Stimulated activated CD8-positive, alpha-beta memory T cell treated with anti-CD3 and anti-CD28 coated beads, Interleukin-7, amount 100 ng/mL, for 1 hour (primary cell): ENCODE results near the gene VSTM2L.
"Not testable (repeated sequence)": the region's sequence is repeated elsewhere in the genome, so short reads cannot be mapped to it uniquely, and the experiment has no call there.

Experiments used
- DNase-seq, 2 donors: peaks; one replicate each; pipeline ENCODE4 v3.0.0-alpha.2; 2020; ENCODE audit warnings: low read depth in 2 of 2

Gene VSTM2L, protein sequence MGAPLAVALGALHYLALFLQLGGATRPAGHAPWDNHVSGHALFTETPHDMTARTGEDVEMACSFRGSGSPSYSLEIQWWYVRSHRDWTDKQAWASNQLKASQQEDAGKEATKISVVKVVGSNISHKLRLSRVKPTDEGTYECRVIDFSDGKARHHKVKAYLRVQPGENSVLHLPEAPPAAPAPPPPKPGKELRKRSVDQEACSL

DNA sequence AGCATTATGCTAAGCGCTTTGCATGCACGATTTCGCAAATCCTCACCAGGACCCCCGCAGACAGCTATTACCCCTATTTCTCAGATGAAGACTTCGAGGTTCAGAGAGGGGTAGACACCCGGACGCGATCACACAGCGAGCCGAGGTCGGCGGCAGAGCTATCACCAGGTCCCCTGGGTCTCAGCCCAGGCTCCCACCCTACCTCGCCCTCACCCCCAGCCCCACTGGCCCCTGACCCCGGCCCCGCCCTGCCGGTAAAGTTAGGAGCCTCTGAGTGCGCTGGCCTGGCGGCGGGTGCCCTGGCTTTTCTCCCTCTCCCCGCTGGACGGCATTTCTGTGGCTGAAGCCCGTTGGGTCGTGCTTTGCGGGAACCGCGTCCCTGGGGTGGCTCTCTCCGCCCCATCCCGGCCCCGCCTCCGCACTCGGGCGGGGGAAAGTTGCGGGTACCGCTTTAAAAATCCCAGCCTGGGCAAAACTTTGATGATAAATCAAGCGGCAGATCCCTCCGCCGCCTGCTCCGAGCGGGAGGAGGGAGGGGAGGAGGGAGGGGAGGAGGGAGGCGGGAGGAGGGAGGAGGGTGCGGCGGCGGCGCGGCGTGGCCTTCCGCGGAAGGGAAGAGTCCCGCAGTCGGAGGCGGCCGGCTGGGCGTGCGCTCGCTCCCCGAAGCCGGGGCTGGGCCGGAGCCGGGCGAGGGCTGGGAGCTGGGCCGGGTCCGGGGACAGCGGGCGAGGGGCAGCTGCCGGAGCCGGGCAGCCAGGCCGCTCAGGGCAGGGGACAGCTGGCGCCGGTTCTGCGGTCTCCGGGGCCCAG lies at the start of gene VSTM2L:
VSTM2L (plus strand) TSS at position 624 of the 810 bp plus-strand sequence. CDS start 224 bp downstream, outside the sequence.
- no peak for DNase-seq

DNA sequence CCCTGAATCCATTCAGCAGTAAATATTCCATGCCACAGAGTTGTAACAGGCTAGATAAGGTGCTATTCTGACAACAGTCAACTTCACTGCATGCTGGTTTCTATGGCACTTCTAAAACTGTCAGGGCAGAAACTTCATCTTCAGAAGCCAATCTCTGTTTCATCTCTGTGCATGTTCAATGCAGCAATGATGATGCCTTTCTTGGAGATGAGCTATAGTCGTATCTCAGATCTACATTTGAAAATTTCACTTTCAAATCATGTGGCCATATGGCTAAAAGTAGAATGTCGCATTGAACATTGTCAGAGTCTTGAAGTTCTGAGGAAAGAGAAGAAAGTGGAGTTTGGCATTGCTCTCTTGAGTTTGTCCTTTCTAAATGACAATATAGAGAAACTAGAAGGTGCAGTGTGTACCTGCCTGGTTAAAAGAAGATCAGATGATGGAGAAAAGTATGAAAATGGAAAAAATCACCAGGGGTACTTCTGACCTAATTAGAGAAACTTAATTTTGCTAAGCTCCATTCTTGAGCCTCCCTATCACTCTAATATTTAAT lies 49.0 kb upstream of the VSTM2L start:
- DNase-seq = no peak

DNA sequence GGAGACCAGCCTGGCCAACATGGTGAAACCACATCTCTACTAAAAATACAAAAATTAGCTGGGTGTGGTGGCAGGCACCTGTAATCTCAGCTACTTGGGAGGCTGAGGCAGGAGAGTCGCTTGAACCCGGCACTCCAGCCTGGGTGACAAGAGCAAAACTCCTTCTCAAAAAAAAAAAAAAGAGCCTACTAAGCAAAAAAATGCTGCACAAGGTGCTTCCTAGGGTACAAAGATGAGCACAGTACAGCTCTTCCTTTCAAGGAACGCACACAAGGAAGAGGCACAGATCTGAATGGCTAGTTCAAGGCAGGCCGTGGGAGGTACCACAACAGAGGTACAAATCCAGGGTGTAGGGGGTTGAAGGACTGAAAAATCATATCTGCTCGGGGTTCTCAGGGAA lies 46.9 kb upstream of the VSTM2L start:
- DNase-seq = not testable (repeated sequence)

DNA sequence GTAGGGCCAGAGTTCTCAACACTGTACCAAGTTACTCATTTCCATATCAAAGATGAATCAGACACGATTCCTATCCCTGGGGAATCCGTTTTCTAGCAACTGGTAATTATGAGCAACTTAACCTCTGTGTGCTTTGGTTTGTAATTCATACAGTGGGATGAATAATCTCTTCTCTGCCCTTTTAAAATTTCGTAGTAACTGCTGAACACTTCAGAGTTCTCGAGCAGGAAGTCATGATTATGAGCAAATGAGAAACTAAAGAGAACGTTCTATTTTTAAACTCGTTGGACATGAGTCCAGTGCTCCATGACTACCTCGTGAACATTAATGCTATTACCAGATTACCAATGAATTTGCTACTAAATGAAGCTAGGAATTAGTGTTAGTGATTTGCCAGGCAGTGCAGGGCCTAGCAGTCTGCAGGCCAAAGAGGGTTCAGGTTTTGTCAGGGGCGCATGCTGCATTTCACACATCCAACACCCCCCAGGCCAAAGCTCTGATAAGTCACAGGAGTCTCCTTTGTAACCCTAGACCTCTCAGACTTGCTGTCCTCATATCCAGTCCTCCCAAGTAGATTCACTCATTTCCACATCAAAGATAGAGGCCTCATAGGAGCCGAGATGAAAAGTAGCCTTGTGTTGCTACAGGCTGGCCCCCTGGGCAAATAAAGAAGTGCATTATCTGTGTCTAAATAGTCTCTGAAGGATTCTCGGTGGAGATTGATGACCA lies 45.8 kb upstream of the VSTM2L start:
- DNase-seq = no peak

DNA sequence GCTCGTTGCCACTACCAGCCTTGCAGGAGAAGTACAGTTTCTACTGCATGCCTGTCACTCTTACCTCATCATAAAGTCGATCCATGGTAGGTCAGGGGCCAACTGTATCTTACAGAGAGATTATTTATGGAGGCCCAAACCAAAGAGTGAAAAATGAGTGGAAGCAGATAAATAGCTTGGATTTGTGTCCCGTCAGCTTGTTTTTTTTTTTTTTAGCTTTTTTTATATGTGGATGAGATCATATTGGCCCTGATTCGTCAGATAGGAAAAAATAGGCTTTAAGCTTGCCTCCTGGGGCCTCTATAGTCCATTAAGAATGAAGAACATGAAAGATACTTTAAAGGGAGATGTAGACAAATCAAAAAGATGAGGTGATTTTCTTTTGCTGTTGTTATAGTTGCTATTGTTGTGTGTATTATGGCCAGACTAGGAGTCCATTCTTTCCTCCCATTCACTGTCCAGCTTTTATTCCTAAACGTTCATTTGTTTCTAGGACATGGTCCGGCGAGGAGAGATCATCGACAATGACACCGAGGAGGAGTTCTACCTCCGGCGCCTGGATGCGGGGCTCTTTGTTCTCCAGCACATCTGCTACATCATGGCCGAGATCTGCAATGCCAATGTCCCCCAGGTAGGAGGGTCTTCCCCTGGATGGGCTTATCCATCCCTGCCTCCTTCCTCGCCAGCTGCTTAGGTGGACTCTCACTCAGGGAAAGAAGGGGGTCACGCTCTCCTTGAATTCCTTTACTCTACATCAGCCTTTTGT lies 43.3 kb upstream of the VSTM2L start:
- no peak for DNase-seq

DNA sequence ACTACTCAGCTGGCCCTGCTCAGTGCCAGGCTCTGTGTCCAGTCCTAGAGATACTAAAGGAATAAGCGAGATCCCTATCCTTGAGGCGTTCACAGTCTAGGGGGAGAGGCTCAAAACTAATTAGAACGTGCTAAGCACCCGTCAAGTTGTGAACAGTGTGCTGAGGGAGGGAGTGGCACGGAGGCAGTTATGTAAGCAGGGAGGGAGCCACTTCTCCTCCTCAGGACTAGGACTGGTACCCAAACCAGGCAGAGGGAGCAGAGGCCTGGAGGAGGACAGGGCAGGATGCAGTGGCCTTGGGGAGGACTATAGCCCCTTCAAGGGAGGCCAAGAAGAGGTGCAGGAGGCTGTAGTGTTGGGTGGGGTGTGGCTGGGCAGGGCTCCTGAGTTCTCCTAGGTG lies 39.6 kb upstream of the VSTM2L start:
- DNase-seq = no peak

DNA sequence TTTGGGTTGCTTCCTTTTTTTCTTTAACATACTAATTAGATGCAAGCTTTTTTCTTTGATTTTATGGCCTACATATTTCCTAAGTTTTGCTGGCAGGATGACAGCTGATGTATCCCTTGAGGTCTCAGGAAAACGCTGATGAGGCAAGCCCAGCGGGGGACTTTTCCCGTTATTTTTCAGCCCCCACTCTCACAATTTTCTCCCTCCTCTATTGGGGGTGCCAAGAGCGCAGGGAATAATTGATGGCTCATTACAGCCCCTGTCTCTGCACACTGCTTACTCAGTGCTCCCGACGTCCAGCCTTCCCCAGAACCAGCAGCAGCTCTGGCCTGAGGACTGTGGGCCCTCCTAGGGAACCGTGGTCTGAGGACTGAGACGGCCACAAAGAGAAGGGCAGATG lies 38.6 kb upstream of the VSTM2L start:
- DNase-seq = no peak

DNA sequence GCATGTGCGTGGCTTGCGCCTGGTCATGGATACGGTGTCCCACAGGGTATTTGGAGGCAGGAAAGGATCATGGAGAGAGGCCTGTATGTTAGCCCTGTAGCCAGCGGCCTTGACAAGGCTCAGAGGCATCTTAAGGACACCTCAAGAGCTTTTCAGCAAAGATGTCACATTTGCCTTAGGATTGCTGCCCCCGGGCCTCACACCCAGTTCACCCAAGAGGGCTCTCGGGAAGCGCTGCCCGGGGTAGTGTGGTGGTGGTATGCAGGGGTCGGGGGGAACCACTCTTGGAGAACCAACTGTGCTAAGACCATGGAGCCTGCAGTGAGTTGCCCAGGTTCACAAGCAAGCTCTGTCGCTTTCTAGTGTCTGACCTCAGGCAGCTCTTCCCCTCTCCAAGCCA lies 36.9 kb upstream of the VSTM2L start:
- no peak for DNase-seq

DNA sequence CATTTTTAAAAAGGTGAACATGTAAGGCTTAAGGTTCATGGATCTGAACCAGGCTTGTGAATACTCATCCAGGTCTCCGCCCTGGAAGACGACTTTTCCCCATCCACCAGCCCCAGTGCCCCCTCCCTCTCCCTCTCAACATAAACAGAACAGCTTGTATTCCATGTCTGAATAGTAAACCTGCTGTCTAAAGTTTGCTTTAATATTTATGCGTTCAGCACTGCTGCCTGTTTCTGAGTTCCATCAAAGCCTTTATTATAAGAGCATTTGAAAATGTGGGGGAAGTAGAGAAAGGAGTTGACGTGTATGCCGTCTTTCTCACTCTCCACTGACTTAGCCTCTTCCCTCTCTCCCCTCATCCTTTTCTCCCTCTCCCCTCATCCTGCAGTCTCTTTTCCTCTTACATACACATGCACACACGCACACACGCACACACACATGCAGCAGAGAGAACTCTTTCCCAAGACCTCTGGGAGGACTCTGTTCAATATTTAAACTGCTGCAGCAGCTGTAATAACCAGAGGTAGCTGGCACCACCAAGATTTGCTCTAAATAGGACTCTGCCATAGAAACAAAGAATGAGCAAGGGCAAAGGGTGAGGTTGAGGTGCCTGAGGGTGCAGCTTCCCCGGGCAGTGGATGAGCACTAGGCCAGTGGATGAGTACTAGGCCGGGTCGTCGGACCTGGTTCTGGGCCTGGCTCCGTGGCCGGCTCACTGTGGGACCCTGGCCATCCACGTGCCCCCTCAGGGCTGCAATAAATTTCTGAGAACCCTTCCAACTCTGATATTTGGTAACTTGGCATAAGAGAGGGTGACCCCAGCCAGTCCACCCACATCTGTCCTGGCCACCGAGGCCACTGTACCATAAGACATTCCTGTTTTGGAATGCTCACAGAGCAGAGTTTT lies 35.4 kb upstream of the VSTM2L start:
- DNase-seq = no peak

DNA sequence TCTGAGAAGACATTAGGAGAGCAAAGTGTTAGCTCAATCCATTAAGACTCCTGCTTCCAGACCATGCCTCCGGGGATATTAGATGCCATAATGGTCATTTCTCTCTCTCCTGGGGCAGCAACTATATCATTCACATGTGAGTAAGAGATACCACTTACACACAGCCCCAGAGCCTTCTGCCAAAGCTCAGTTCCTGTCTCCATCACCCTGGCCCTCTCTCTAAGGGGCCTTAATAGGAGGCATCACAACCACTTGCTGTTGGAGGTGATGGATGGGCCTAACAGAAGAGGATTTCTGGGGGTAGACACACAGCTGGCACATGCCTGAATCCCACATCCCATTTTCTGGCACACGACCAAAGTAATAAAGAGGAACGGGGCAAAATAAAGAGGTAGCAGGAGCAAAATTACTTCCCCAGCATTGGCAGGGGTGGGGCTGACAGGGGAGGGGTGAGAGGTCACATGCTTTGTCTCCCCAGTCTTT lies 34.0 kb upstream of the VSTM2L start:
- no peak for DNase-seq

DNA sequence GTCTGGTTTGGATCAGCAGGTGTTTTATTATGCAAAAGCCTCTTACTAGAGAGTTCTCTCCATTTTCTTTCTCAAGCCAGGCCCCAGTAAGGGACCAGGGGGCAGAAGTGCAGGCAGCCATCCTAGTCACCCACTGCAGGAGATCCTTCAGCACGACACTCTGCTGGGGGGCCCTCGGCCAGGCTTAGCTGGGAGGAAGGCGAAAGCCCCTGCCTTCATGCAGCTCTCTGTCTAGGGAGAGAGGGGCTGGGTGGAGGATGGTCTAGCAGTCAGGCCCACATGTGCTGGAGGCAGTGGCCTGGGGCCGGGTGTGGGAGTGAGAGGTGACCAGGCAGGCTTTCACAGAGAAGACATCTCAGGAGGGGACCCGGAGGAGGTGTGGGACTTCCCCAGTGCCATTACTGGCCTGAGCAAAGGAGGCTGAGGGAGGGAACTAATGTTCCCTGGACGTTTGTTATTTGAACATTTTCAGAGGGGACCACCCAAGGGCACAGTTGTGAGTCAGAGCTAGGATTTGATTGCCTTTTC lies 33.5 kb upstream of the VSTM2L start:
- no peak for DNase-seq

DNA sequence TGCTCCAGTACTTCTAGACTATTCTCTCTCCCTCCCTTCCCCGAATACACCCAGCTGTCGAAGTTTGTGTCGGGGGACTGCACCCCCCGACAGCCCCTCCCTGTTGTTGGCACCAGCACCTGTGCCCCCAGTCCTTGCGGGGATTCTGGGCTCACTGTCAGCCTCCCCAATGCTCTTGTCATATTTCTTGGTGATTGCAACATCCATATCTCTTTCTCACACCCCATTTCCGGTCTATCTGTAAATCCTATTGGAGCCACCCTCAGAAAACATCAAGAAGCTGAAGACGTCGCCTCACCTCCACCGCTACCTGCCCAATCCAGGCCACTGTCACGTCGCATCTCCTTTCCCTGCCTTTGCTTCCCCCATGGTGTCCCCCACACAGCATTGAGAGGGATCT lies 32.6 kb upstream of the VSTM2L start:
- no peak for DNase-seq

DNA sequence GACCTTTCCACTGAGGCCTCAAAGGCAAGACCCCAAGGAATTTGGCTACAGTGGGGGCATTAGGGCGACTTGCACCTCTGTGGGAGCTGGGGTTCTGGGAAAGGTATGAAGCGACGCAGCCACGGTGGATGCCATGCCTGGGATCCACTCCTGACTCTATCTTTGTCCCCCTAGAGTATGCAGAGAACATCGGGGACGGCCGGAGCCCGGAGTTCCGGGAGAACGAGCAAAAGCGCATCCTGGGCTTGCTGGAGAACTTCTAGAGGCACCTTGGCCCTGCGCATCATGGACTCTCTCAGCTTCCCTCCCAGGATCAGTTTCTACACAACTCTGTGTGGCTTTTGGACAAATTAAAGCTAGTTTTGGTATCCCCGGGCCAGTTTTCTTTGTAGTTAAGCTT lies 31.2 kb upstream of the VSTM2L start:
- DNase-seq = no peak

DNA sequence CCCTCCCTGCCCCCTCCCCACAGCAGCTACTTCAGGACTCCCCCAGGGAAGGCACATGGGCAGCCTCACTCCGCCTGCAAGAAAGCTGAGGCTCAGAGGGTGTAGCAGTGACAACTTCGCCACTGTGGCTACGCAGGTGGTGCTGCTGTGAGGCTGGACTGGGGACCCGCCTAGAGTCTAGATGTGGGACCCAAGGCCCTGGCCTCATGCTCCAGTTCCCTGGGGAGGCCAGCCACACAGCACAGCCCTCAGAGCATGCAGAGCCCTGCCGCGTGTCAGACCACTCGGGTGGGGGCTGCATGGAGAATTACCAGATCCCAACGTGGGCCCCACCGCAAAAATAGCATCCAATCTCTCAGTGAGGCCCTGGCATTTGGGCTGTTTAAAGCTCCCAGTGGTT lies 30.8 kb upstream of the VSTM2L start:
- DNase-seq = no peak

DNA sequence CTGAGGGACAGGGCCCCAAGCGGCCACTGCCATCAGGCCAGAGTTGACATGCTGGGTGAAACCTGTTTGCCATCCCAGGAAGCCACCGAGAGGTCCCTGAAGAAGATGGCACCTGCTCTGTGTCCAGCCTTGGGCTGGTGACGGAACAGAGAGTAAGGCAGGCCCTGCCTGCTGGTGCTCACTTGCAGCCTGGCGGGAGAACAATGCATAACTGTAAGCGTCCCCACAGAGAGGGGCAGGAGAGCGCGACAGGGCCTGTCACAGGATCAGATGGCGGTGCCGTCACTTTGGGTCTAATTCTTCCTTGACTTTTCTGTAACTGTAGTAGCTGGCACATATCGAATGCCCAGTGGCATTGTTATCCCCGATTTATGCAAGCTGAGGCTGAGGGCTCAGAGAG lies 29.0 kb upstream of the VSTM2L start:
- no peak for DNase-seq

DNA sequence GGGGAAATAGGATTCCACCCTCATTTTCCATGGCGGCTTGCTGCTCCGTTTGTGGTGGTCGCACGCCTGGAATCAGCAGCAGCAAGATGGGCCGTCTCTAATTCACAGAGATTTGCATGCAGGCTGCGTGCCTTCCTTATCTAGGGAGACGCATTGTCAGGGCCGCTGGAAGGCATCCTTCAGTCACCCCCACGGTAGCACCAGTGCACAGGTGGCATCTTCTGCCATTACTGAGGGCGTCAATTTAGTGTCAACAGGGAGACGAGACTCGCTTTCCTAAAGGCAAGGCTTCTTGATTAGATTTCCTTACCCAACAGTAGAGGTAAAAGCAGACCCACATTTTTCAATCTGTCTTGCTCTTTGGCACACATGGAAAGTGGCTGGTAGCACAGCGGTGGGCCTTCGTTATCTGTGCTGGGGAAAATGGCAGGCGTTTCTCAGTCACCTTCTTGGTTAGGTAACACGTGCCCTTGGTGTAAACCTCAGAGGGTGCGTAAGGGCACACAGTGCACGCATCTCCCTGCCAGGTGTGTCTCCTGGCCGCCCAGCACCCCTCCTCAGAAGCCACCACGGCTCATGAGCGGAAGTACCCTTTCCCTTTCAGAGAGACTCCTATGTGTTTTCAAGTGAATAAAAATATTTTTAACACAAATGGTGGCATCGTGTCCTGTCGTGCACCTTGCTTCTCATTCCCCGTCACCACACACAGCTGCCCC lies 27.3 kb upstream of the VSTM2L start:
- no peak for DNase-seq

DNA sequence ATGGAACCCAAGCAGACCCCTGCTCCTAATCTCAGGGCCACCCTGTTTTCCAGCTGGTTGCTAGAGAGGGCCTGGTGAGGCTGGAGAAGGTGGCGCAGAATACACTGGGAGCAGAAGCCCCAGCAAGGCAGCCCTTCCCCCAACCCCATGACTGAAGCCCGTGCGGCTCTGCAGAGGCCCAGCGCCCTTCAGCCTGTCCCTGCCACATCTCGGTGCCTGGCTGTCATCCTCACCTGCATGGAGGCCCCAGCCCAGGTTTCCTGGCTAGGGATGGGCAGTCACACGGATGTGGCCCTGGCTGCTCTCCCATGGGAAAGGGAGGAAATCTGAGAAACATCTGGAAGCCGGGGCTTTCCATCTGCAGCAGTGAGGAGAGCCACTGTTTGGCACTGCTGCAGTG lies 26.1 kb upstream of the VSTM2L start:
- DNase-seq = no peak

DNA sequence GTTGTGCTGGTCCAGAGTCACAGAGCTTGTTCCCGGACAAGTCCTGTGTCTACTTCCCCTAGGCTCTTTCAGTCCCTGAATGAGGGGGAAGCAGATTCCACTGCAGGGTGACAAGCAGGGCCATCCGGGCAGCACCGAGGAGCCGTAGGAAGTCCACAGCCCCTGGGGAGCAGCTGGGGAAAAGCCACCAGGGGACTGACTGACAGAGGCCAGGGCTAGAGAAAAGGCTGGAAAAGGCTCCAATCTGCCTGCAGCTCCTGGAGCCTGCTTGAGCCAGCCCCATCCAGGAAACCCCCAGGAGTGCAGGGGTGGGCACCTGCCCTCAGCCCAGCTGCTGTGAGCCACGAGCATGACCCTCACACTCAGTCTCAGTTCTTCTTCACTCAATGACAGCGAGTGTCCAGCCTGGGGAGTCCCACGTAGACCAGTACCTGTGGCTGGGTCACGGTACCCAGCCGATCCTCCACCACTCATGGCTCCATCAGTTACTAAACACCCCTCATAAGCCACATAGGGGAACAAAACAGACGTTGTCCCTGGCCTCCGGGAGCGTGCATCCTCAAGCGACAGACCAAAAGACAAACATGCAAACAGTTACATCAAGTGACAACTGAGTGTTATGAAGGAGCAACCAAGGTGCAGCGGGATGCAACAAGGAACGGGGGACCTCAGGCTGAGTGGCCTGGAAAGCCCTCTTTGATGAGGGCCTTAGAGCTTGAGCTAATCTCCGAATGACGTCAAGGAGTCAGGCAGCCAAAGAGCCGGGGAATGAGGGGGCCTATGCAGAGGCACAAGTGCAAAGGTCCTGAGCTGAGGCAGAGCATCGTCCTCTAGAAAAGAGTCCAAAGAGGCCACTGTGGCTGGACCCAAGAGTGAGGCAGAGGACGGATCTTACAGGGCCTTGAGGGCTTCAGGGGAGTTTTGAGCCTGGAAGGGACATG lies 24.8 kb upstream of the VSTM2L start:
- DNase-seq = no peak
